NCI-H526 treated with DMSO at 0.1 percent for 48 hours (cell line): ENCODE data around the gene ZNF3.

Experiments
- DNase-seq: peaks from one replicate; lab custom pipeline; 2025; lab: John Stamatoyannopoulos, UW

The ZNF3 gene

DNA sequence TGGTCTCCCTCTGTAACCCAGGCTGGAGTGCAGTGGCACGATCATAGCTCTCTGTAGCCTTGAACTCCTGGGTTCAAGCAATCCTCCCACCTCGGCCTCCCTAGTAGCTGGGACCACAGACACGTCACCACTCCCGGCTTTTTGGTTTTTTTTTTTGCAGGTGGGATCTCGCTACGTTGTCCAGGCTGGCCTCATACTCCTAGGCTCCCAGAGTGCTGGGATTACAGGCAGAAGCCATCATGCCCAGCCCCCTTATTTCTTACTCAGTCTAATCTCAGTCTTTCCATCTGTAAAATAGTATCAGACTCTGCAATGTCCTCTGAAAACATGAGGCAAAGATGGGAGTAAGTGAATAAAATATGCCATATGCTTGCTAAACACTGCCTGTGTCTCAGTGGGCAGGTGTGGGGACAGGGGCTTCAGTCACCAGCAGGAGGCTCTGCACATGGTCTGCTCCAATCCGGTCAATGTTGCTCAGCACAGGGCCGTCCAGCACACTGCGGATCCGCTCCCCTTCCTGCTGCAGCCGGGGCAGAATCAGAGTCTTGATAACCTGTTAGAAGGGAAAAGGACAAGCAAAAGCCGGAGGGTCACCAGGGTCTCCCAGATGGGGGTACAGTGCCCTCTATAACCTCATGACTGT lies 28.1 kb upstream of the ZNF3 start:
- DNase-seq, result no peak

DNA sequence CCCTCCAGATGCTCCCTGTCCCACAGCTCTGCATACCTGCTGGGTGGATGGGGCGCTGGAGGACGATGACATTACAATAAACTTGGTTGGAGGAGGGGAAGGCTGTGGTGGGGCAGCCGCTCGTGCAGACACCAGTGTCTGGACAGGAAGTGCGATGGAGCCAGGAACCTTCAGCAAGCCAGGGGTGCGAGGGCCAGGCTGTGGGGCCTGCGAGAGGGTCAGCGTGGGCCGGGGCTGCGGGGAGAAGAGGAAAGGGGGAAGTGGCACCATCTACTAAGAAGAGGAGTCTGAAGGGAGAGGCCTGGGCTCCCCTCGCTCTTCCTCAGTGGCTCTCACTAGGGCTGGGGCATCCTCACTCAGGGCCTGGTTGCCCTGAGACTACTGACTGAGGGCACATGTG lies 26.4 kb upstream of the ZNF3 start:
- no peak for DNase-seq

DNA sequence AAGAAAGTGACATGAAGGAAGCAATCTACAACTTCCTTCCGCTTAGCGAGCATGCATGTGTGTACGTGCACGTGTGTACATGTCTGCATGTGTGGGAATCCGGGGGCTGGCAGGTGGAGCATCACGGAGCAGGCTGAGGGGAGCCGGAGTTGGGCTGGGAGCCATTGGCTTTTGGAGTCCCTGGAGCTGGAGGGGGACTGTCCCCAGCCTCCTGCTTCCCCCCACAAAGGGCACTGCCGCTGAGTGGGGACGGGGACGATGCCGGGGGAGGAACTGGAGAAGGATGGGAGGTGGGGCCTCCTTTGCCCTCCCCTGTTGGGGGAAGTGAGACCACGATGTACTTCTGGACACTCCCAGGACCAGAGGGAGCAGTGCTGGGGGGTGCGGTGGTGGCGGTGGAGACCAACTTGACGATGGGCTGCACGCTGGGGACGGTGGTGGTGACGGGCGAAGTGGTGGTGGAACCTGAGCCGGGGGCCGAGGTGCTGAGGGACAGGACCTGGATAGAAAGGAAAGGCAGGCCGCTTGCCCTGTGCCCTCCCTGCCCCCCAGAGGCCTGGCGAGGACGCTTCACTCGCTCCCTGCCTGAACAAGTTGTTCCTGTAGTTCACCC lies 25.7 kb upstream of the ZNF3 start:
- no peak for DNase-seq

DNA sequence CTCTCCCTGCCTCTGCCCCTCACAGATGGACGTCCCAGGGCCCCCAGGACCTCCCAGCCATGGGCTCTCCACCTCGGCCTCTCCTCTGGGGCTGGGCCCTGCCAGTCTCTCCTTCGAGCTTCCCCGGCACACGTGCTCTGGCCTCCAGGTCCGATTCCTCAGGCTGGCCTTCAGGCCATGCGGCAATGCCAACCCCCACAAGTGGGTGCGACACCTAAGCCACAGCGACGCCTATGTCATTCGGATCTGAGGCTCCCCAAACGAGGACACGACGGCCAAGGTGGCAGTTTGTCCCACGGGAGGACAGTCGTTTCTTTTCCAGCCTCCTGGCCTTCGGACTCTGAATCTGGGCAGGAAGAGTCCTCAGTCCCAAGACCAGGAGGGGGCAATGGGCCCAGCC lies 25.1 kb upstream of the ZNF3 start:
- no peak for DNase-seq

DNA sequence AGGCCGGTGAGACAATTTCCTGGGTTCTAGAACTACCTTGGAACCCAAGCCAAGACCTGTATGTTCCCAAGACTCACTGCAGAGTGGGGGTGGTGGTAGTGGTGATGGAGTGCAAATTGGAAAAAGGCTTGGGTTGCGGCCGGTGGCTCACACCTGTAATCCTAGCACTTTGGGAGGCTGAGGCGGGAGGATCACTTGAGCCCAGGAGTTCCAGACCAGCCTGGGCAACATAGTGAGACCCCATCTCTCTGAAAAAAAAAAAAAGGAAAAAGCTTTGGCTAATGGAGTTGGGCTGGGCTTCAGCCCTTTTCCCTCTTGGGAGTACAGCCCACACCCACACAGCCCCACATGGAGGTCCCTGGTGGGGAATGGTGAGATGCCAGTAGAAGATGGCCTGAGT lies 24.0 kb upstream of the ZNF3 start:
- no peak for DNase-seq

DNA sequence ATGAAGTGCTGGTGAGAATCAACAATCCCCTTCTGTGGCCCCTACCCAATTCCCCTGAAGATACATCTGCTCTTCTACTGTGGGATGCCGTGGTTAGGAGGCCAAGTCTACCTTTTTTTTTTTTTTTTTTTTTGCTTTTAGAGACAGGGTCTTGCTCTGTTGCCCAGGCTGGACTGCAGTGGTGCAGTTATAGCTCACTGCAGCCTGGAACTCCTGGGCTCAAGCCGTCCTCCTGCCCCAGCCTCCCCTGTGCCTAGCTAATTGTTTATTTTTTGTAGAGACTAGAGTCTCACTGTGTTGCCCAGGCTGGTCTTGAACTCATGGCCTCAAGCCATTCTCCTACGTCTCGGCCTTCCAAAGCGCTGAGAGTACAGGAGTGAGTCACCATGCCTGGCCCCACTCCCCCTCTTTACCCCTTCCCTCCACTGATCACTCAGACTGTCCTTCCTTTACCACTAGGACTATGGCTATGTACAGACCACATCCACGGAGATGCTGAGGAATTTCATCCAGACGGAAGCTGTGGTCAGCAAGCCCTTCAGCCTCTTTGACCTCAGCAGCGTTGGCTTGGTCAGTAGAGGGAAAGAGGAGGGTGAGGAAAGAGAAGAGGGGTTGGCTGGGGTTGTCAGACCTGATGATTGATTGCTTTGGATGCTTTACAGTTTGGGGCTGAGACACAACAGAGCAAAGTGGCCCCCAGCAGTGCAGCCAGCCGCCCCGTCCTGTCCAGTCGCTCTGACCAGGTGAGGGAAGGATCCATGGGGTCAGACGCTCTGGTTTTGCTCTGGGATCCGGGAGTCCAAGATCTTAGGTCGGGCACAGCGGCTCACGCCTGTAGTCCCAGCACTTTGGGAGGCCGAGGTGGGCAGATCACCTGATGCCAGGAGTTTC lies 21.7 kb upstream of the ZNF3 start:
- DNase-seq, result no peak

DNA sequence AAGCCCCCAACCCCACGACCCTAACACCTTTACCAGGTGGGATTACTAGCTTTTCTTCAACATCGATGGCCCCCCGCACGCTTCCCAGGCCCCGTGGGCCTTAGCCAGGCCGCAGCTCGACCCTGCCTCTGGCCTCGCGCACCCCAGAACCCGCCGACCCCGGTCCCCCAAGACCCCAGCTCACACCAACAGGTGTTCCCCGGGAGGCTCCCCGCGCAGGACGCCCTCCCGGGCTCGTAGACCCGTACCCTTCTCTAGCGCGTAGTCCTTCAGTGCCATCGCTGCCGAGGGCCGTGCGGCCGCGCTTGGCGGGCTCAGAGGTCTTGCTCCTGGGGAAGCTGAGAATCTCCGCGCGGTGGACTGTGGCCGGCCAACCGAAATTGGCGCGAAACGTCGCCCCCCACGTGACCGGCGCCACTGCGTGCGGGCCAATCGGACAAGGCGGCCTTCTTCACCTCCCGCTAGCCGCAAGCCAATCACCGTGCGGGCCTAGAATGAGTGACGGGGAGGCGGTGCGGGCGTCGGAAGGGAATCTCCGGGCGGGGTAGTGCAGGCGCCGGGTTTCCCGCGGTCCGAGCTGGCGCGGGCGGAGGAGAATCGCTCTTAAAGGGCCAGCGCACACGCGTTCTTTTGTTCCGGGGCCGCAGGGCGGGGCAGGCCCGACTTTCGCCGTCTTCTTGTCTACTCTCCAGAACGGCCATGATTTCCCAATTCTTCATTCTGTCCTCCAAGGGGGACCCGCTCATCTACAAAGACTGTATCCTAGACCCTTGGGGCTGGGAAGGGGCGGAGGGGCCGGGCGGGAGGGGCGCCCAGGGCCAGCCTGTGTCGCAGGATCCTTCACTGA lies 19.7 kb upstream of the ZNF3 start, which contains the start of the genes AP4M1 and MCM7:
Gene AP4M1 (plus strand): TSS at position 628 of the 847 bp plus-strand sequence. CDS start 72 bp downstream, at position 700.
Gene MCM7 (minus strand): TSS at position 382 of the 847 bp plus-strand sequence. CDS start 103 bp downstream, at position 279.
- peak; percentile 99 for DNase-seq

DNA sequence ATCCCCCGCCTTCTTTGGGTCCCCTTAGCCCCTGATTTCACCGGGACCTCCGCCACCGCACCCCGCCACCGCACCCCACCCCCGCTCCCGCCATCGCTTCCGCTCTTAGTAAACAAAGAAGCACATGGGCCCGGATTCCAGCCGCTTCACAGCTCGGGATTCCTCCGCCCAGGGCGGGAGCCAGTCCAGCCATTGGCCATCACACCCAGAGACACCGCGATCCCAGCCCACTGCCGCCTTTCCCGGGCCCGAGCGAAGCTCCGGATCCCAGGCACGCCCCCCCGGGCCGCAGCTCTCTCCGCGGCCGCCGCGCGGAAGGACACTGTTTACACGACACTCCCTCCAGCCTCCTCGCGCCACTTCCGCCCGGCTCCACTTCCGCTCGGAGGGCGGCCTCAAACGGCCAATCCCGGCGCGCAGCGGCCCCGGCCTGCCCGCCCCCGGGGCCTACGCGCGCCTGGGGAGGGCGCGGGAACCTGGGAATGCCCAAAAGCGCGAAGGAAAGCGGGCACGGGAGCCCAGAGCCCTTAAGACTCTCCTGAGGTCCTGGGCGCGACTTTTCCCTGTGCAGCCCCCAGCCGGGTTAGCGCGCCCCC lies 19.0 kb upstream of the ZNF3 start:
- peak; percentile 94 for DNase-seq

DNA sequence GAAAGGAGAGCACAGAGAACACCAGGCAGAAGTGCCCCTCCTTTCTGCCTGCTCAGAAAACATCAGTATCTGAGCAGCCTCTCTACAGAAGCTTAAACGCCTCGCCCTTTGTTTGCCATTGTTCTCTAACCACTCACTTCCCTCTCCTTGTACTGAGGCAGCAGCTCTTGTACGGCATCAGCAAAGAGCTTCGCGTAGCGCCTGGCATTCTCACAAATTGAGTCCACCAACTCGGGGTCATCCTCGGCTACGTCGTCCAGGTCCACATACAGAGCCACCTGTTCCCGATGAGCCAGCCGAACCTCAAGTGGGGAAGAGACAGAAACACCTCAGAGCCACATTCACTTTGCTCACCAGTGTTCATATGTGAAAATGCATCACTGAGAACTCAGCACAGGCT lies 17.9 kb upstream of the ZNF3 start:
- no peak for DNase-seq

DNA sequence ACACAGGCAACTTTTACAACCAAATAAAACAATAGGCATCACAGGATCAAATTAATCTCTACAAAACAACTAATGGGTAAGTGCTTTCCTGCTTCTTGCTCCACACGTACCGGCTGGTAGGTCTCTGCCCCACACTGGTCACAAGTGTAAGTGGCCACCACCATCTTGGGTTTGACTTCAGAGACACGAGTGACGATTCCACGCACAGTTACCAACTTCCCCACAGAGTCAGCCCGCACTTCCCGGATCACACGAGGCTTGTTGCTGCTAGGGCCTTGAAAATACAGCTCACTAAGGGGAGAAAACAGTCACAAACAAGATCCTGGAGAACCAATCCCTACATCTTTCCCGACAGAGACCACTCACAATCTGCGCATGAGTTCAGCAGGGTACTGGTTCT lies 17.4 kb upstream of the ZNF3 start:
- no peak for DNase-seq

DNA sequence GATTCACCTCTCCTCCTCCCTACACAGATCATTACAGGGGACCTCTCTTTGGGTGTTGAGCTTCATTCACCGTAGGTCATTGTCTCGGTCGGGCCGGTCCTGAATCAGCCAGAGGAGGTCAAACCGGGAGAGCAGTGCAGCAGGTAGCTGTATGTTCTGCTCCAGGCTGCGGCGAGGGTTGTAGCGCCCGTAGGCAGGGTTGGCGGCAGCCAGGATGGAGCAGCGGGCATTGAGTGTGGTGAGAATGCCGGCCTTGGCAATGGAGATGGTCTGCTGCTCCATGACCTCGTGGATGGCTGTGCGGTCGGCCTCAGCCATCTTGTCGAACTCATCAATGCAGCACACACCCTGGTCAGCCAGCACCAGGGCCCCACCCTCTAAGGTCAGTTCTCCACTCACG lies 14.2 kb upstream of the ZNF3 start:
- no peak for DNase-seq

DNA sequence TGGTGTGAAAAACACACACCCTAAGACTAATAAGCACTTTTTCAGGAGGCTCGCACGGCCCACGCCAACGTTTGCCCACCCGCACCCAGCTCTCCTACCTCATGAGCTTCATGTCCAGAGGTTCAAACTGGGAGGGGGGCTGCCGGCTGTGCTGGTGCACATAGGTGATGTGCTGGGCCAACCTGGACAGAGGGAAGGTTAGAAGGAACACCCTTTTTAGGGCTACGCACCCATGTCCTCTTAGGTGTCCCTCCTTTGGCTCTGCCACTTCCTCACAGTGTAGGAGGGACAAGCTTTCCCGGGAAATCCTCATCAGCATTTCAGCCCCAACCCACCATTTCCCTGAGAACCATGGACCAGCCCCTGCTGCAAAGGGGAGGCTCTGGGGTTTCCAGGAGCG lies 13.8 kb upstream of the ZNF3 start:
- DNase-seq, result no peak

DNA sequence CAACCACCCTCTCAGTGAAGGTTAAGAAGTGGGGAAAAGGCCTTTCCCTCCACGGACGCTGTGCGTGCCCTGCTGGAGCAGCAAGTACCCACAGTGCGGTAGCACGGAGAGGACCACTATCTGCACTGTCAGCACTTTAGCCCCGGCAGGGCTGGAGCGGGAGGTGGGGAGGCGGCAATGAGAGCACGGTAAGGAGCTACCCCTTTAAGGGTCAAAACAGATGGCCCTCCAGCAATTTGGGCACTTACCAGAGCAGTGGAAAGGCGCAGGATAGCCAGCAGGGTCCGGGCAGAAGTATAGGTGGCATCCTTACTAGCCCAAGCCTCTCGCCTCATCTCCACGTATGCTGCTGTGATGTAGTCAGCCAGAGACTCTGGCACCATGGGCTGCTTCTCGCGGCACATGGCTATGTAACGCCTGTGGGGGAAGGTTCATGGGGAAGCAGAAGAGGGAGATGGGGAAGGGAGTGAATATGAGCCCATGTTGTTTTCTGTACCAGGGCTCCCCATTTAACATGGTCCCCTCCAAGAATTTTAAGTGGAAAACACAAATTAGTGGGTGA lies 12.5 kb upstream of the ZNF3 start:
- no peak for DNase-seq

DNA sequence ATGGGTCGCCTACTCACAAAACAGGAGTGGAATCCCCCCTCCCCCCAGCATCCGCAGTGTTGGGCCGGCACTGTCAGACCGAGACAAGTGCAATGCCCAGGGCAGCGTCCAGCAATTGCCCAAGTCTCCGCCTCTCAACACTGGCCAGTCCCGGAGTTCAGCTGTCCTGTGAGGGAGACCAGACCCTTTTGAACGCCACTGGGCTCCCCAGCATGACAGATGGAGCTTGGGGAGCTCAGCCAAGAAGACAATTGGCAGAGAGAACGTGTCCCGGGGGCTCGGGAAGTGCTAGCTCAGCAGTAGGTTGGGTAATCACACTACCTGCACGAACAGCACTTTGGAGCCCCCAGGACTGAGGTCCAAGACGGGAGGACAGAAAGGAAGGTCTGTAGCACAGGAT lies 12.0 kb upstream of the ZNF3 start:
- DNase-seq, result no peak

DNA sequence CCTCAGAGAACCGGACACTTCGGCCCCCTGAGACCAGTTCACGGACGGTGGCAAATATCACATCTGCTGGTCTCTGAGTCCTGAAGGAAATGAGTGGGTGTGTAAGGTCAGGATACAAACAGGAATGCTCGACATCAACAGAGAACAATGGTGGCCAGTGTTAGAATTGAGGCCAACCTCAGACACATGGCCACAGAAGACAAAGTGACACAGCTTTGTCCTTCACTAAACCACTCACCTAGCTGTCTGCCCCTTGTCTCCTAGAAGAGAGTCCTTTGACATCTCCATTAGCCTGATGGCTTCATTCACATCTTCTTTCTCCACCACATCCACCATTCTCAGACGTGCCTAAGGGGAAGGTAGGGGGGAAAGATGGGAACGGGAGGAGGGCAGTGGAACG lies 11.5 kb upstream of the ZNF3 start:
- DNase-seq, result no peak

DNA sequence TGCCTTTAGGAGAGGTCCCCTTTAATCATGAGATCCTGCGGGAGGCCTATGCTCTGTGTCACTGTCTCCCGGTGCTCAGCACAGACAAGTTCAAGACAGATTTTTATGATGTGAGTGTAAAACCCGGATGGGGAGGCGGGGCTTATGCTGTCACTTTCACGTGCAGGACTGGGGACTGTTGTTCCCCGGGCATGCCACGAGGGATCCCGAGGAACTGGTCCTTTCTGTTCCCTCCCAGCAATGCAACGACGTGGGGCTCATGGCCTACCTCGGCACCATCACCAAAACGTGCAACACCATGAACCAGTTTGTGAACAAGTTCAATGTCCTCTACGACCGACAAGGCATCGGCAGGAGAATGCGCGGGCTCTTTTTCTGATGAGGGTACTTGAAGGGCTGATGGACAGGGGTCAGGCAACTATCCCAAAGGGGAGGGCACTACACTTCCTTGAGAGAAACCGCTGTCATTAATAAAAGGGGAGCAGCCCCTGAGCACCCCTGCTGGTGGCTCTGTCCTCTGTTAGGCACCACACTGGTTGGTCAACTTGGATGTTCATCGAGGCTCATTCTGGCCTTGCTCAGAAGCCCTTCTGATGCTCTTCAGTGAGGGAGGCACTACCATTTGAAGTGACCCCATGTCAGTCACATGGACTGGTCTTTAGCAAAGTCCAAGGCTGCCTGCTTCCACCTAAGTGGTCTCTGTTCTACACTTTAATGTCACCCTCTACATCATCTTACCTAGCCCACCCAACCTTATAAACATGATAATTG lies 10.1 kb upstream of the ZNF3 start:
- no peak for DNase-seq

DNA sequence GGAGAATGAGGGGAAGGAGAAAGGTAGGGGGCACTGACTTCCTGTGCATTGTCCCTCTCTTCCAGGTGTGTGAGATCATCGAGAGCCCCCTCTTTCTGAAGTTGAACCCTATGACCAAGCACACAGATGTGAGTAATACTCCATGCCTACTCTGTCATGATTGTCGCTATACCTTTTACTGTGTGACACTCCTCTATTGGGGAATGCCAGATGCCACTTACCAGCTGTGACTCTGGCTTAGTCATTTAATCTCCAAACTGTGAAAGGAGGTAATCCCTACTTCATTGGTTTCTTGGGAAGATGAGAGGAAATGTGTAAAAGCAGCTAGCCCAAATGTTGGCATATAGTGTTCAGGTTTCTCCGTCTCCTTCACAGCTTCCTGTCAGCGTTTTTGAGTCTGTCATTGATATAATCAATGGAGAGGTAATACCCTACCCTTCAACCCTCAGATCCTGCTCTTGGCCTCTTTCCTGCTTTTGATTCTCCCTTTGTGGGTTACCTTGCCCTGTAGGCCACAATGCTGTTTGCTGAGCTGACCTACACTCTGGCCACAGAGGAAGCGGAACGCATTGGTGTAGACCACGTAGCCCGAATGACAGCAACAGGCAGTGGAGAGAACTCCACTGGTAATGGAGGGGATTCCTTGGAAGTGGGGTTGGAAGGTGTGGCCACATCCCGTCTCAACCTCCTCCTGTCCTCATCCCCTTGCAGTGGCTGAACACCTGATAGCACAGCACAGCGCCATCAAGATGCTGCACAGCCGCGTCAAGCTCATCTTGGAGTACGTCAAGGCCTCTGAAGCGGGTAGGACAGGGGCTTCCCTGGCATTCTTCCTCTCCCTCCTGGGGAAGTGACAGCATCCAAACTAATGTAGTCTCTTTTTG lies 9.2 kb upstream of the ZNF3 start:
- DNase-seq, result no peak

DNA sequence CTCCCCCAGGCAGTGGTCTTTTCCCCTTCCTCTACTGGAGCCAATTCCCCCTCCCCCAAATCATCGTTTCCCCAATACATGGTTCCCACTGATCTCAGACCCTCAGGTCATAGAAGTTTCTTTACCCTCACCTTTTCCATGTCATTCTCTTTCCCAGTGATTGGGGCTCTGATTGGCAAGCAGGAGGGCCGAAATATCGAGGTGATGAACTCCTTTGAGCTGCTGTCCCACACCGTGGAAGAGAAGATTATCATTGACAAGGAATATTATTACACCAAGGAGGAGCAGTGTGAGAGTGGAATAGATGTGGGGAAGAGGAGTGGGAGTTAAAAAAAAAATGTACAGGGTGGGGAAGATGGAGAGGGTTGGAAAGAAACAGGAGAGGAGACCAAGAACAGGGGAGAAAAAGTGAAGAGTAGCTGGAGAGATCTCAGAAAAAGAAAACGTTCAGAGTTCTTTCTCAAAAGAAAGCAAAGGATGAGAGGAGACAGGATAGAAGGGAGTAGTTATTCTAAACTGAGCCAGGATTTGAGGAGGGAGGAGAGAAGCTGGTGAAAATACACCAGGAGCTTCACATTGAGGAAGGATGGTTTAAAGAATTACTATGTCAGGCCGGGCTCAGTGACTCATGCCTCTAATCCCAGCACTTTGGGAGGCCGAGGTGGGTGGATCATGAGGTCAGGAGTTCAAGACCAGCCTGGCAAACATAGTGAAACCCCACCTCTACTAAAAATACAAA lies 8.1 kb upstream of the ZNF3 start:
- no peak for DNase-seq
